ENCODE data around the gene WNK4.
"Not testable (repeated sequence)": the region's sequence is repeated elsewhere in the genome, so short reads cannot be mapped to it uniquely, and the experiment has no call there.

Gene WNK4

DNA sequence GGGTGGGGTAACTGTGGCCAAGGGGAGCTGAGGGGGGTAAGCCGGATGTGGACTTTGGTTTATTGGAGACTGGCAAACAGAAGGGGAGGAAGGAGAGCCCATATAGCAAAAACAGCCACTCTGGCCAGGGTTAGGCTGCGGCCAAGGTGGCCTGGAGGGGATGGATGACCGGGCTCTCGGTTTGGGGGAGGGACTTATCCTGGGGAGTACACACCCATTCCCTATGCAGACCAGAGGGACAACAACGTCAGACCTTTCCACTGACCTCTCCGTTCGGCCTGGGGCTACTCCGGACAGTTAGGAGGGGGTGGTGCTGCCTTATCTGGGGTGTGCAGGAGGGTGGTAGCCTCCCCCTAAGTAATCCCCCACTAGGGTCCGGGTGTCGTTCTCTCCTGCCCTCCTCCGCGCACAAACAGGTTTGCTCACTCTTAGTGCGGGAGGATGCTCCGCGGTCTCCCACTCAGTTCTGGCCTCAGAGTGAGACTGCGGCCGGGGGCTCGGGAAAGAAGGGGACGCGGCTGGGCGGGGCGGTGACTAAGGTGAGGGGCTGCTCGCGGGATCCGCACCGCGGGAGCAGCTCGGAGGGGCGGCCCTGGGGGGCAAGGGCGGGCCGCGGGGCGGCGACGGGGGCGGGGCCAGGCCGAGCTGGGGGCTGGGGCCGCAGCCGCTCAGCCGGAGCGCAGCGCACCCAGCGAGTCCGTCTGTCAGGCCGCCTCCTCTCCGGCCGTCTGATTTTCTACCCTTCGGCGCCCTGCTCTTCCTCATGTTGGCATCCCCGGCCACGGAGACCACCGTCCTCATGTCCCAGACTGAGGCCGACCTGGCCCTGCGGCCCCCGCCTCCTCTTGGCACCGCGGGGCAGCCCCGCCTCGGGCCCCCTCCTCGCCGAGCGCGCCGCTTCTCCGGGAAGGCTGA, at the start of gene WNK4:
WNK4 (plus strand) TSS at position 675 of the 915 bp plus-strand sequence; CDS start at position 764, 89 bp downstream.
- DNase-seq = peak; percentile 83

DNA sequence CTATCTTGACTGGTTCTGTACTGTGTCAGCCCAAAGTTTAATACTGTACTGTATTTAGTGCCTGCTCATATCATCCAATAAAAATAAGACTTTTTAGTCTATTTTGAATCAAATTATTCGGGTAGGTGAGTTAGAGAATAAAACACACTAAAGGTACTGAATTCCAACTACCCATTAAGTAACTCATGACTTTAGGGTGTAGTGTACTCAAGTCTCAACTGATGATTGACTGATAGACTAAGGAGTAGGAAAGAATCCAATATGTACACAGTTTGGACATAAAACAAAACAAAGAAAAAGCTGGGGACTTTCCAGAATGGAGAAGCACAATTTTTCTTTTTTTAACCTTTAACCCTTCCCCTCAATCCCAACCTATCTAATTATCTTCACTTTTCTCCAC, 39.7 kb upstream of the WNK4 start:
- no peak for DNase-seq

DNA sequence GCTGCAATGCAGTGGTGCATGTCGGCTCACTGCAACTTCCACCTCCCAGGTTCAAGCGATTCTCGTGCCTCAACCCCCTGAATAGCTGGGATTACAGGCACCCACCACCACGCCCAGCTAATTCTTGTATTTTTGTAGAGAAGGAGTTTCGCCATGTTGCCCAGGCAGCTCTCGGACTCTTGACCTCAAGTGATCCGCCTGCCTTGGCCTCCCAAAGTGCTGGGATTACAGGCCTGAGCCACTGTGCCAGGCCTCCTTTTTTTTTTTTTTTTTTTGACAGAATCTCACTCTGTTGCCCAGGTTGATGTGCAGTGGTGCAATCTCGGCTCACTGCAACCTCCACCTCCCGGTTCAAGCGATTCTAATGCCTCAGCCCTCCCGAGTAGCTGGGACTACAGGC, 37.5 kb upstream of the WNK4 start:
- DNase-seq = not testable (repeated sequence)

DNA sequence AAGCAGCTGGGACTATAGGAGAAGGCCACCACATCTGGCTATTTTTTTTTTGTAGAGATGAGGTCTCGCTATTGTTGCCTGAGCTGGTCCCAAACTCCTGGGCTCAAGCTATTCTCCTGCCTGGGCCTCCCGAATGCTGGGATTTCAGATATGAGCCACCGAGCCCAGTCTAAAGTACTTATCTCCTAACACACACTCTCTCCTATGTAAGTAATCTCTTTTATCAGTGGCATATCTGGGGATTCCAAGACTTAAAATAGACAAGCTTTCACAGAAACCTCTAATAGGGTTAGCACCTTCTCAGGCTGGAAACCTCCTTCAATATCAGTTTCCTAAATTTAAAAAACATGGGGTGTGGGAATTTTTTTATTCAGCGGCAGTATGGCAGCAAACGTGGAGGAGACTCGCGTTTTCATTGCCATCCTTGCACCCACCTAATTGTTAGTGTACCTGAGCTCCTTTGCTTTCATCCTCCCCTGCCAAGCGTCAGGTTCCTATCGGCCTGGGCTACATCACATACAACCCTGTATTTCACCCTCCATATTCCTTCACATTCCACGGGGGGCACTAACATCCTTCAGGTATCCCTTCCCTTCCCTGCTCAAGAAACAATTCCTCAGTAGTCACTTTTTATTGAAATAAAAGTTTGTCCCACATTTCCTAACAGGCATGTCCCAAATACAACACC, 36.7 kb upstream of the WNK4 start:
- no peak for DNase-seq

DNA sequence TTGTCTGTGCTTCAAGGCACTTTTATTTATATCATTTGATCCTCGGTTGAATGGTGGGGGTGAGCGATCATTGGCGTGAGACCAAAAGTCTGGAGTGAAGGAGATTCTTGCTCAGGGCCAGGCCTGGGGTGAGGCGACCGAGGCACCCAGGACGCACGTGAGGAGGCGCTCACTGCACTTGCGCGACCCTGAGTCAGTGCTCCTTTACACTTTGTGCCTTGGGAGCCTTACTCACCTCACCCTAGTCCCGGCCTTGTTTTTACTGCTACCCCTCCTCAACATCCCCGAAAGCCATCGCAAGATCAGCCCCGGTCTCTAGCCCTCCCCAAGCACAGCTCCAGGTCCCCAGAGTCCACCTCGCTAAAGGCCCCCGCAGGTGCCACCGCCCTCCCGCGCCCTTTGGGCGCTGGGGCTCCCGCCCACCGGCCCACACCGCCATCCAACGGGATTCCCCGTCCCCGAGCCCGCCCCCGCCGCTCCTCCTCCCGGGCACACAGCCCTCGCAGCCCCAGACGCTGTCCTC, 36.1 kb upstream of the WNK4 start:
- peak; percentile 70 for DNase-seq

DNA sequence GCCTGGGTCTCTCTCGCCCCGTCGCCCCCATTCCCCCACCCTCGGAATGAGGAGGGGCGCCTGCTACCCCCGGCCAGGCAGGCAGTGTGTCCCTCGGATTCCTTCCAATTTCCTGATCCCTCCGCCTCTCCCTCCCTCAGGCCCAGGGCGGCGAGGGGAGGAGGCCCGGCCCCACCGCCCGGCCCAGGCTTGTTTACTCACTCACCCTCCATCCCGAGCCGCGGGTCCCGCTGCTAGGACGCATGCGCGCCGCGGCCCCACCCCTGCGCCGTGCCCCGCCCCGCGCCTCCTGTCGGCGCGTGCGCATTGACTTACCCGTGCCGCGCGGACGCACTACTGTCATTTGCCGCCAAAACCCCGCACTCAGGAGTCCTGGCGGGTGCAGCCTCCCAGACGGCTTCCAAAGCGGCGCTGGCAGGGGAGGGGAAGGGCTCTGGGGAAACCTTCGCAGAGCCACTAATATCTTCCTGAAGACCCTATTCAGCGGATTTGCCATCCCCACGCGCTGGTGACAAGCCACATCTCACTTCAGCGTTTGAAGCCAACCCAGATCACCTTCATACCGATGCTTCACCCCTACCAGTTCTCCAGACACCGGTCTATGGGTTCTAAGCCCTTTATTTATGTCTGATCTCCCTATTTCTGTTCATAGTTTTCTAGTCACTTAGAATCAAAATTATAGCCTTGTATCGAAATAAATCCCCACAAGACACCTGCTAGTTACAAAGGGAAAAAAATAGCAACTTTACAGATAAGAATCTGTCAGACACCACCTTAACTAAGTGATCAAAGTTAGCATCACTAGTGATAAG, 35.4 kb upstream of the WNK4 start, which contains the start of gene EZH1:
EZH1 (minus strand) TSS at position 235 of the 812 bp plus-strand sequence. CDS start 16,099 bp downstream, outside the sequence.
- peak; percentile 94 for DNase-seq

DNA sequence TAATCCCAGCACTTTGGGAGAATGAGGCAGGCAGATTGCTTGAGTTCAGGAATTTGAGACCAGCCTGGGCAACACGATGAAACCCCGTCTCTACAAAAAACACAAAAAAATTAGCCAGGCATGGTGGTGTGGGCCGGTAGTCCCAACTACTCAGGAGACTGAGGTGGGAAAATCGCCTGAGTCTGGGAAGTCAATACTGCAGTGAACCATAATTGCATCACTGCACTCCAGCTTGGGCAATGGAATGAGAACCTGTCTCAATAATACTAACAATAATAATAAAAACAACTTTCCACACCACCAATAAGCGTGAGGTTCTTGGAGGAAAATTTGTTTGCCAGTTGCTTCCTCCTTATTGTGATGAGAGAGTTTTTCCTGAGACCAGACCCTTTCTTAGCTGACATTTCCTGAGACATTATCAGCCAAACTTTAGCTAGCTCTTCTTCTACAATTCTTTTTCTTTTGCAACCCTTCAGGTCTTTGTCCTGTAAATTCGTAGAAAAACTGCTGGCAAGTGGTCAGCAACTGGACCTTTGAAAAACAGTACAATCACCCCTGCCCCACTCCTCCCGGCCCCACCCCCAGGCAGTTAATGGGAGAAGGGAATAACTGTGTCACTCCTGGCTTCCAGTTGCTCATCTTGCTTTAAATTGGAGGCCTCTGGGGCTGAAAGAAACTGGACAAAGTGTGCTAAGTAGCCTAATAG, 32.1 kb upstream of the WNK4 start:
- no peak for DNase-seq

DNA sequence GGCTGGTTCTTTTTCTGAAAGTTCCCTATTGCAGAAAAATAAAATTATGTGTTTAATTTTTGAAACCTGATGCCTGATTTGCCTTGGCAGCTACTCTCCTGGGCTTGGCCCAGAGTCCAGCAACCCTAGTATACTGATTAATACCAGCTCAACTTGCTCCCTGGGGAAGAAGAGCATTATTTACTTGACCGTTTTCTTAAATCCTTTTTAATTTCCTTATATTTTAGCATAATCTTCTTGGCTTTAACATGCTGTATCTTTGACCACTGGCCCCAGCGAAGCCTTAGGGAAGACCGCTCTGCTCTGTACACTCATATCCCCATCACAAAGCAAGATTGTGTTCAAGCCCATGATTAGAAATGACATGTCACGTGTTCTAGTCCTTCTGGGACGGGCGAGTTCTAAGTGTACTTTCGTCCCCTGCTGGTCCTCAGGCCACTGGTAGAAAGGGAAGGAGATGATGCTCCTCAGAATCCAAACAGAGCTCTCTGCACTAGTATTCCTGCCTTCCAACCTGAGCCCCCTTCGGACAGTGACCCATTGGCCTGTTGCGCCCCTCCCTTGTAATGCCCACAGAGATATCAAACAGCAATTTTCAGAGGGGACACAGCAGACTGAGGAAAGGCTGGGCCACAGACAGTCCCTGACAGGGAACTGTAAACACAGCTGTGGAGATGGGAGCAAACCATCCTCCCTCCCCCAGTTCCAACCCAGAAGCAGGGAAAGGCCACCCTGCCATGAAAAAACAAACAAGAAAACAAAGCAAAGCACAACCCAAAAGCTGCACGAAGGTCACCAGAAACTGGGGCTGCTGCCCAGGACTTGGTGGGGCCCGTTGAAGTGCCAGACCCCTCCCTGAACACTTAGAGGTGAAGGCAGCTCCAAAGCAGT, 31.3 kb upstream of the WNK4 start:
- no peak for DNase-seq

DNA sequence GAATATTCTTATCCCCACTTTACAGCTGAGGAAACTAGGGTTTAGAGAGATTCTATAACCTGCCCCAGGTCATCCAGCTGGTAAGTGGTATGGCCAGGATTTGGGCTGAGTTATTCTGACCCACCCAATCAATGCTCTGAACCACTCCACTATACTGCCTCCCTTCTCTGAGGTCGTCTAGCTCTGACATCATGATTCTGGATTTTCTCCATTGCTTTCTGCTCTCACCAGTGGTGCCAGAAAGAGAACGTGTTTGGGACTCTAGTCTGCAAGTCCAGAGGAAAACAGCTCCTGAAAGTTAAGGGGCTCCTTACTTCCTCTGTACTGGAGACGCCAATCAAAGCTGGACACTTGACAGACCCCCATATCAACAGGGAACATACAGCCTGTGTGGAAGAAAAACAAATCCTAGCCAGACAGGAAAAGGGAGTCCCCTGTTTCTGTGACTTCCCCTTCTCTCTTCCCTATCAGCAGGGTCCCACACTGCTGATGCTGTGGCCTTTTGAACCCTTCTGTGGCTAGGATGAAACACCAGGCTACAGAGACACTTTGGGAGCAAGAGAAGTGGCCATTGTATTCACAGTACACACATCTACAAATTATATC, 29.6 kb upstream of the WNK4 start:
- no peak for DNase-seq

DNA sequence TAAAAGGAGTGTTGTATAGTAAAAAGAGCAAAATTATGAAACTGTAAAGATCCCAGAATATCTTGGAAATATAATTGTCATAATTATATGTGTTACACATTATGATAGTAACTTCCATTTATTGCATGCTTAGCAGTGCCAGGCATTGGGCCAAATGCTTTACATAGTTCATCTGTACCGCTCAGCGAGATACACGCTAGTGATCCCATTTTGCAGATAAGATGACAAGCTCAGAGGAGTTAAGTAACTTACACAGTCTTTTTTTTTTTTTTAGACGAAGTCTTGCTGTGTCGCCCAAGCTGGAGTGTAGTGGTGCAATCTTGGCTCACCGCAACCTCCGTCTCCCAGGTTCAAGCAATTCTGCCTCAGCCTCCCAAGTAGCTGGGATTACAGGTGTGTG, 28.8 kb upstream of the WNK4 start:
- no peak for DNase-seq

DNA sequence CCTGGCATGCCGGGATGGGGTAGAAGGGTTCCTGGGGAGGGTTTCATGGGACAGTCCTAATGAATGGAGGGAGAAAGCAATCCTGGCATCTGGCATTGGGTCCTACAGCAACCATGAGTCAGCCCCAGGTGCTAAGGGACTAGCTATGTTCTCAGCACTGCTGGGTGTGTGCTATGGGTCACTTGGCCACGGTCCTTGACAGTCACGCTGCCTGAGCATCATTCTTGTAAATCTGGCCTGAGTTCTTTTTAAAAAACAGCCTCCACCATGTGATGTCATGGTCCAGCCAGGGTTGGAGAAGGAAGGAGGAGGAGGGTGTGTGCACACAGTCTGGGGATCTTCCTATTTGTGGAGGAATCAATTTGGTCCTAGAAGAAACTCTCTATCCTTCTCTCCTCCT, 25.6 kb upstream of the WNK4 start:
- DNase-seq = no peak

DNA sequence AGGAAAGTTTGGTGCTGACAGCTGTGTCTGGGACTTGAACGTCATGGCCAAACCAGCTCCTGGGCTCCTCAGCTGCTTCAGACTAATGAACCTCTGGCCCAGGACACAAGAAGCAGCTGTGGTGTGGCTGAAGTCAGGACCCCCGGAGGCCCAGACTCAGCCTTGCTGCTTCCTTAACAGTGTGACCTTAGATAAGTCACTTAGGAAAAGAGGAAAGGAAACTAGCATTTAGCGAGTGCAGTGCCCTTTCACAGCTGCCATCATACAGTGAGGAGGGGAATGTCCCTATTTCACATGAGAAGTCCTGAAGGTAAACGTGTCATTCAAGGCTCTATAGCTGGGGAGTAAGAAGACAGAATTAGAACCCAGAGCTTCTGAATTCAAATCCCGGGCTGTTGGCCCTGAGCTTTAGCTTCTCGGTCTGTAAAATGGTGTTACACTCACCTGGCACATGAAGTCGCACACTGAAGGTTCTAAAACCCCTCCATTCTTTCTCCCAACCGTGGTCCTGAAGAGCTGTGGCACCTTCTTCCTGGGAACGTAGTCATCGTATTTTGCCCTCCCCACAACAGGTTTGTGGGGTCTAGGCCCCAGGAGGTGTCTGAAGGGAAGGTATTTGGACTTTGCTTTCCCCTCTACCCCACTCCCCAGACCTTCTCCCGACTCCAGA, 20.3 kb upstream of the WNK4 start:
- DNase-seq = no peak

DNA sequence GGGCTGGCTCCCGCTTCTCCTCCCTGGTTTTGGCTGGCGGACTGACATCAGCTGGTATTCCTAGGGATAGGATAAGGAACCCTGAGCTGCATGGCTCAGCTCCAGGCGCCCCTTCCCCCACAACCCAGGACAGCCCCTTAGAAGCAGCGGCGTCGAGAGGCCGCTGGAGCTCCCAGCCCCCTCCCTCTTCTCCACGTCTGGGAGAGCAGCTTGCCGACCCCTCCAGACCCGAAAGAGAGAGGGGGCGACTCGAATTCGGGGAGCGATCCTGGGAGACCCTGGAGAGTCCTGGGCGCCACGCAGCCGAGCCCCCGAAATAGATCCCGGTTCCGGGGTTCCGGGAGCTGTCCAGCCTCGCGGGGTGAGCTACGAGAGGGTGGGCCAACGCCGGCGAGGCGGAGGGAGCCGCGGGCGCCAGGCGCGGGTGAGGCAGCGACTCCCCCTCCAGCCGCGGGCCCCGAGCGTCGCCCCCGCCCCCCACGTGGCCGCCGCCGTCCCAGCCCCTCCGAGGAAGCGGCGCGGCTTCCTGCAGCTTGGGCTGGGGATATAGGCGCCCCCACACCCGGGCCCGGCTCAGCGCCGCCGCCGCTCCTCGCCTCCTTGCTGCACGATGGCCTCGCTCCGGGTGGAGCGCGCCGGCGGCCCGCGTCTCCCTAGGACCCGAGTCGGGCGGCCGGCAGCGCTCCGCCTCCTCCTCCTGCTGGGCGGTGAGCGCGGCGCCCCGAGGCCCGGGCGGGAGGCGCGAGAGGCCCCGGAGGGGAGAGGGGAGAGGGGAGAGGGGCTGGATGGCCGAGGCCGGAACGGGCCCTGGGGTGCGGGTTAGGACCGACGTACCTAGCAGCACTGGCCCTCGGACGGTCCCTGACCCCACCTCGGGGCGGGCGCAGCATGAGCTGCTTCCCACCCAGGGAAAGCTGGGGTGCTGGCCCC, 19.5 kb upstream of the WNK4 start, which contains the start of gene RAMP2:
RAMP2 (plus strand) TSS at position 576 of the 930 bp plus-strand sequence; CDS start at position 611, 35 bp downstream.
- DNase-seq = peak; percentile 36

DNA sequence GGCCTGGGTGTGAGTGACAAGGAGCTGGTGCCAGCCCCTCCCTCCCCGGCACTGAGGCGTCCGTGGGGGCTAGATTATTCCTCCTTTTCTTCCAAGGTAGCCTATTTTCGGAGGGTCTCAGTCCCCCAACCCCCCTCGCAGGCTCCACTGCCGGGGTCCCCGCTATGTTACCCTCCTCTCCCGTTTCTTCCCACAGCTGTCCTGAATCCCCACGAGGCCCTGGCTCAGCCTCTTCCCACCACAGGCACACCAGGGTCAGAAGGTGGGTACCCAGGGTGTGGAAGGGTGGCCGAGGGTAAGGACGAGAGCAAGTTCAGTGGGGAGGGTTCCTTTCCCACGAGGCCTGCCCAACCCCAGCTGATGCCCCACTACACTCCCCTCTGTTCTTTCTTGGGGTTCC, 18.8 kb upstream of the WNK4 start:
- DNase-seq = no peak

DNA sequence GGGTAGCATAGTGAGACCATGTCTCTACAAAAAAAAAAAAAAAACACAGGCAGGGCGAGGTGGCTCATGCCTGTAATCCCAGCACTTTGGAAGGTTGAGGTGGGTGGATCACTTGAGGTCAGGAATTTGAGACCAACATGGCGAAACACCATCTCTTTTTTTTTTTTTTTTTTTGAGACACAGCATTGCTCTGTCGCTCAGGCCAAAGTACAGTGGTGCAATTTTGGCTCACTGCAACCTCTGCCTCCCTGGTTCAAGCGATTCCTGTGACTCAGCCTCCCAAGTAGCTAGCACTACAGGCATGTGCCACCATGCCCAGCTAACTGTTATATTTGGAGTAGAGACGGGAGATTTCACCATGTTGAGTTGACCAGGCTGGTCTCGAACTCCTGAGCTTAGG, 14.3 kb upstream of the WNK4 start:
- DNase-seq = no peak

DNA sequence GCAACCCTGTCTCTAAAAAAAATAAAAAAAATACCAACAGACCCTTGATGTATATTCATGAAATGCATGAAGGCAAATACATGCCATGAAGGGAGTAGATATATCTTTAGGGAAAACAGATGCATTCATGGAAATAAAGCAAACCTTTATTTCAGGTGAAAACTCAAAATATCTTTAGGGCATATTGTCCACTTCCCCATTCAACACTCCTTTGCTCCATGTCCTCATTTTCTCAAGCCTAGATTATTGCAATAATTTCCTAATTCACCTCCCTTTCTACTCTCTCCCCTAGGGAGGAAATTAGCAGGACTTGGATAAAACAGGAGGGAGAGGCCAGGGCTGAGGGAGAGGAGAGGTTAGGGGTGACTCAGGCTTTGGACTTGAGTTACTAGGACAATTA, 12.9 kb upstream of the WNK4 start:
- DNase-seq = no peak

DNA sequence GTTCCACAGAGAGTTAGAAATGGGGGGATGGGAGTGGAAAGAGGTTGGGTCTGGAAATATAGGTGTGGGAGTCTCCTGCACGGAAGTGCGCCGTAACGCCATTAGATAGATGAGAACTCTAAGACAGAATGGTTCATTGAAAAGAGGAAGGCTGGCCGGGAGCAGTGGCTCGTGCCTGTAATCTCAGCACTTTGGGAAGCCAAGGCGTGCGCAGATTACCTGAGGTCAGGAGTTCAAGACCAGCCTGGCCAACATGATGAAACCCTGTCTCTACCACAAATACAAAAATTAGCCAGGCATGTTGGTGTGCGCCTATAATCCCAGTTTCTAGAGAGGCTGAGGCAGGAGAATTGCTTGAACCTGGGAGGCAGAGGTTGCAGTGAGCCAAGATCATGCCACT, 12.4 kb upstream of the WNK4 start:
- not testable (repeated sequence) for DNase-seq

DNA sequence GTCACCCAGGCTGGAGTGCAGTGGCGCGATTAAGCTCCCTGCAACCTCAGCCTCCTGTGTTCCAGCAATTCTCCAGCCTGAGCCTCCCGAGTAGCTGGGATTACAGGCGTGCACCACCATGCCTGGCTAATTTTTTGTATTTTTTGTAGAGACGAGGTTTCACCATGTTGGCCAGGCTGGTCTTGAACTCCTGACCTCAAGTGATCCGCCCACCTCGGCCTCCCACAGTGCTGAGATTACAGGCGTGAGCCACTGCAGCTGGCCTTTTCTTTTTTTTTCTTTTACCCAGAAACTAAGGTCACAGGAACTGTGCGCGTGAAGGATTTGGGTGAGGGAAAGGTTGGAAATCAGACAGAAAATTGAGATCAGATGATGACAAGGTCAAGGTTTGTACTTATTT, 10.4 kb upstream of the WNK4 start:
- DNase-seq = not testable (repeated sequence)

DNA sequence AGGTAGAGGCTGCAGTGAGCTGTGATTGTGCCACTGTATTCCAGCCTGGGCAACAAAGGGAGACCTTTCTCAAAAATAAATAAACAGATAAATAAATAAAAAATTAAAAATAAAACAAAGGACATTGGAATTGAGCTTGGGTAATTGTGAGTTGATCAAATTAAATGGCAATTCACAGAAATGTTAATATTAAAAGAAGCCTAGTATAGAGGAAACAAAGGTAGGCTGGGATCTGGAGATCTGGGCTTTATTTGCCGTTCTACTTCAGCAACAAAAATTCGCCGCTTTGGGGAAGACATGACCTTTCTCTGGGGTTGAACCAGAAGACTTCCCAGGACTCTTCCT, 7.5 kb upstream of the WNK4 start:
- no peak for DNase-seq
